GM12872 (cell line): Measurements from ENCODE around the gene GLYATL3.

Experiments
- CTCF ChIP-seq: IDR thresholded peaks from 3 replicates; pipeline ENCODE4 v1.5.1; 2011; ENCODE audit warnings: low read depth, mild to moderate bottlenecking, low read length, moderate library complexity; ENCODE audit not compliant: insufficient read depth

The GLYATL3 gene

GRCh38 chr6:49551078-49551865 lies 51.5 kb downstream of the GLYATL3 start:
- no peak for TF ChIP-seq CTCF

GRCh38 chr6:49551866-49552129 lies 52.1 kb downstream of the GLYATL3 start:
- TF ChIP-seq CTCF = no peak

- no peak for TF ChIP-seq CTCF
Measured at GRCh38 chr6:49552596-49552995, 52.9 kb downstream of the GLYATL3 start.

- TF ChIP-seq CTCF = no peak
Measured at GRCh38 chr6:49553384-49553783, 53.7 kb downstream of the GLYATL3 start.

- TF ChIP-seq CTCF = no peak
Measured at GRCh38 chr6:49555951-49556350, 56.2 kb downstream of the GLYATL3 start.

- TF ChIP-seq CTCF = no peak
Measured at GRCh38 chr6:49556429-49556837, 56.7 kb downstream of the GLYATL3 start.

- no peak for TF ChIP-seq CTCF
Measured at GRCh38 chr6:49557177-49557576, 57.5 kb downstream of the GLYATL3 start.
